ENCODE measurements around the gene SCD5. TPM values are rescaled to one million over a fixed set of nuclear protein-coding genes. Genes with fewer than 3 reads are reported as not detected.

The SCD5 gene
- total and polyA plus RNA-seq, 2 donors from 2014 or later = 41.2 to 55.7 TPM

DNA sequence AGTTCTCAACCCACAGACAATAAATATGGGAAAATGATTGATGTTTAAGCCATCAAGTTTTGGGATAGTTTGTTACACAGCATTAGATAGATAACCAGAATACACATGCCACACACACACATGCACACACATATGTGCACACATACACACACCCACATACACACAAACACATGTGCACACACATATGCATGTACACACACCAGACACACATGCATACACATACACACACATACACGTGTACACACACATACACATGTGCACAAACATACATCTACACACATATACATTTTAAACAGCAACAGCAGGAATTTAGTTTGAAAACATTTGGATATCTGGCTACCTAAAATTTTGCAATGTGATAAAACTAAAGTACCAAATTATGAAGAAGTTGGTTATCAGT is 194.1 kb downstream of the SCD5 start:
- H3K4me1 ChIP-seq (ENCODE audit: control insufficient read depth in 2 of 3, insufficient read depth in 2 of 3, low read depth in 1 of 3, low read length in 3 of 3) = no peaks in the 10 kb centered on the region
- DNase-seq (no peak), FAIRE-seq (no peak)
- intact Hi-C loops (cut with DNase I) = no loop called here
- H3K36me3 ChIP-seq (ENCODE audit: control insufficient read depth in 2 of 3, insufficient read depth in 3 of 3, low read length in 3 of 3) = no peaks in the 10 kb centered on the region
- TF ChIP-seq, protein P1, sequence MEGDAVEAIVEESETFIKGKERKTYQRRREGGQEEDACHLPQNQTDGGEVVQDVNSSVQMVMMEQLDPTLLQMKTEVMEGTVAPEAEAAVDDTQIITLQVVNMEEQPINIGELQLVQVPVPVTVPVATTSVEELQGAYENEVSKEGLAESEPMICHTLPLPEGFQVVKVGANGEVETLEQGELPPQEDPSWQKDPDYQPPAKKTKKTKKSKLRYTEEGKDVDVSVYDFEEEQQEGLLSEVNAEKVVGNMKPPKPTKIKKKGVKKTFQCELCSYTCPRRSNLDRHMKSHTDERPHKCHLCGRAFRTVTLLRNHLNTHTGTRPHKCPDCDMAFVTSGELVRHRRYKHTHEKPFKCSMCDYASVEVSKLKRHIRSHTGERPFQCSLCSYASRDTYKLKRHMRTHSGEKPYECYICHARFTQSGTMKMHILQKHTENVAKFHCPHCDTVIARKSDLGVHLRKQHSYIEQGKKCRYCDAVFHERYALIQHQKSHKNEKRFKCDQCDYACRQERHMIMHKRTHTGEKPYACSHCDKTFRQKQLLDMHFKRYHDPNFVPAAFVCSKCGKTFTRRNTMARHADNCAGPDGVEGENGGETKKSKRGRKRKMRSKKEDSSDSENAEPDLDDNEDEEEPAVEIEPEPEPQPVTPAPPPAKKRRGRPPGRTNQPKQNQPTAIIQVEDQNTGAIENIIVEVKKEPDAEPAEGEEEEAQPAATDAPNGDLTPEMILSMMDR (IDR thresholded peaks at IDR 0.05; ENCODE audit: borderline replicate concordance, extremely low read depth, insufficient read depth) = no peak
- H3K27me3 ChIP-seq (ENCODE audit: control insufficient read depth, insufficient read depth, low read length) = no peaks in the 10 kb centered on the region
- H3K27ac ChIP-seq (ENCODE audit: low read depth in 2 of 2, low read length in 2 of 2) = no peak overlapping the region
- no peak overlapping the region for H3K9ac ChIP-seq (ENCODE audit: low read length in 3 of 3)
- no peak overlapping the region for H3K4me3 ChIP-seq (ENCODE audit: low read length in 3 of 3)
- H3K9me3 ChIP-seq (ENCODE audit: control insufficient read depth in 2 of 3, insufficient read depth in 1 of 3, low read length in 3 of 3) = no peaks in the 10 kb centered on the region

GRCh38 chr4:82601242-82602015 is 197.2 kb downstream of the SCD5 start:
- Histone ChIP-seq H3K27me3 (ENCODE audit: control insufficient read depth, insufficient read depth, low read length) (no peaks in the 10 kb centered on the region), H3K36me3 (ENCODE audit: control insufficient read depth in 2 of 3, insufficient read depth in 3 of 3, low read length in 3 of 3) (no peaks in the 10 kb centered on the region), H3K9me3 (ENCODE audit: control insufficient read depth in 2 of 3, insufficient read depth in 1 of 3, low read length in 3 of 3) (no peaks in the 10 kb centered on the region), H3K4me1 (ENCODE audit: control insufficient read depth in 2 of 3, insufficient read depth in 2 of 3, low read depth in 1 of 3, low read length in 3 of 3) (no peaks in the 10 kb centered on the region), H3K9ac (ENCODE audit: low read length in 3 of 3) (no peak overlapping the region), H3K4me3 (ENCODE audit: low read length in 3 of 3) (no peak overlapping the region), H3K27ac (ENCODE audit: low read depth in 2 of 2, low read length in 2 of 2) (no peak overlapping the region)
- intact Hi-C loops (cut with DNase I) = no loop called here
- TF ChIP-seq, protein P1 (IDR thresholded peaks at IDR 0.05; ENCODE audit: borderline replicate concordance, extremely low read depth, insufficient read depth) = no peak
- FAIRE-seq (no peak), DNase-seq (no peak)

DNA sequence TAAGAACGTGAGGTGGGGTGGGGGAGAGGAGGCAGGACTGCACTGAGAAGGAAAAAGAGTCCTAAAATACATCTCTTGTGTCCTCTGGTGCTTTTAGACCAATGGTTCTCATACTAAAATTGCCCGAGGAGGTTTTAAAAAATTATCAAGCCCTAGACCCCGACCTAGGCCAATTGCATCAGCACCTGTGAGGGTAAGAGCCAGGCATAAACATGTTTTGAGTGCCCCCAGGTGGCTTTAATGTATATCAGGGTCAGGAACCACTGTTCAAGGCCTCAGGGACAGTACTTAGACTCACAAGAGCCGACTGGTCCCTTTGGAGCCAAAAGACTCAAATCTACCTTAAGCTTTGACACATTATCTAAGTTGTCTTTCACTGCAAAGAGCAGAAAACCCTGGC is 199.3 kb downstream of the SCD5 start:
- Histone ChIP-seq H3K27me3 (ENCODE audit: control insufficient read depth, insufficient read depth, low read length) (no peaks in the 10 kb centered on the region), H3K36me3 (ENCODE audit: control insufficient read depth in 2 of 3, insufficient read depth in 3 of 3, low read length in 3 of 3) (no peaks in the 10 kb centered on the region), H3K9ac (ENCODE audit: low read length in 3 of 3) (no peak overlapping the region), H3K9me3 (ENCODE audit: control insufficient read depth in 2 of 3, insufficient read depth in 1 of 3, low read length in 3 of 3) (no peaks in the 10 kb centered on the region), H3K4me3 (ENCODE audit: low read length in 3 of 3) (no peak overlapping the region), H3K4me1 (ENCODE audit: control insufficient read depth in 2 of 3, insufficient read depth in 2 of 3, low read depth in 1 of 3, low read length in 3 of 3) (no peaks in the 10 kb centered on the region), H3K27ac (ENCODE audit: low read depth in 2 of 2, low read length in 2 of 2) (no peak overlapping the region)
- TF ChIP-seq, protein P1 (IDR thresholded peaks at IDR 0.05; ENCODE audit: borderline replicate concordance, extremely low read depth, insufficient read depth) = no peak
- DNase-seq (no peak), FAIRE-seq (no peak)
- intact Hi-C loops (cut with DNase I) = no loop called here
